ENCODE data around the gene SLC2A10.

GRCh38 chr20:46746956-46747526 is 37.6 kb downstream of the SLC2A10 start:
- TF ChIP-seq CTCF (conservative IDR thresholded peaks at IDR 0.05 in 1 of 2, IDR thresholded peaks at IDR 0.05 in 1 of 2; ENCODE audit: extremely low read depth in 1 of 2, insufficient read depth in 1 of 2, low read depth in 1 of 2, low read length in 2 of 2) (no peak), EZH2 (IDR thresholded peaks at IDR 0.05; ENCODE audit: borderline replicate concordance, low read length) (no peak)

All from mammary epithelial cell (primary cell).